NB4 (cell line): Measurements from ENCODE around the gene POLR3E.
A peak's percentile ranks its signal among the peaks of the same experiment; 100 is the strongest.

Experiments
- DNase-seq: peaks from one replicate; pipeline ENCODE4 v3.0.0; 2010; ENCODE audit warnings: low read depth
- H3K4me3 ChIP-seq: one replicate; pipeline ENCODE4 v1.5.1; 2011; ENCODE audit warnings: mild to moderate bottlenecking, low read depth, low read length, moderate library complexity
- MYC ChIP-seq: IDR thresholded peaks from 2 replicates; pipeline ENCODE4 v1.6.1; 2011; ENCODE audit warnings: low read depth, low read length
- POLR2A ChIP-seq: IDR thresholded peaks from 2 replicates; pipeline ENCODE4 v1.6.1; 2011; ENCODE audit warnings: mild to moderate bottlenecking; ENCODE audit not compliant: insufficient read length; ENCODE audit errors: extremely low read depth
- TF ChIP-seq, protein P1 (sequence below): IDR thresholded peaks from one replicate; pipeline ENCODE4 v1.5.1; 2012; ENCODE audit warnings: low read depth, low read length
- TF ChIP-seq, protein P2 (sequence below): IDR thresholded peaks from 2 replicates; pipeline ENCODE4 v1.6.1; 2011; ENCODE audit warnings: low read depth, low read length

POLR3E gene

GRCh38 chr16:22352140-22352539 lies 54.9 kb downstream of the POLR3E start:
- no peak for TF ChIP-seq POLR2A
- TF ChIP-seq, protein P1, sequence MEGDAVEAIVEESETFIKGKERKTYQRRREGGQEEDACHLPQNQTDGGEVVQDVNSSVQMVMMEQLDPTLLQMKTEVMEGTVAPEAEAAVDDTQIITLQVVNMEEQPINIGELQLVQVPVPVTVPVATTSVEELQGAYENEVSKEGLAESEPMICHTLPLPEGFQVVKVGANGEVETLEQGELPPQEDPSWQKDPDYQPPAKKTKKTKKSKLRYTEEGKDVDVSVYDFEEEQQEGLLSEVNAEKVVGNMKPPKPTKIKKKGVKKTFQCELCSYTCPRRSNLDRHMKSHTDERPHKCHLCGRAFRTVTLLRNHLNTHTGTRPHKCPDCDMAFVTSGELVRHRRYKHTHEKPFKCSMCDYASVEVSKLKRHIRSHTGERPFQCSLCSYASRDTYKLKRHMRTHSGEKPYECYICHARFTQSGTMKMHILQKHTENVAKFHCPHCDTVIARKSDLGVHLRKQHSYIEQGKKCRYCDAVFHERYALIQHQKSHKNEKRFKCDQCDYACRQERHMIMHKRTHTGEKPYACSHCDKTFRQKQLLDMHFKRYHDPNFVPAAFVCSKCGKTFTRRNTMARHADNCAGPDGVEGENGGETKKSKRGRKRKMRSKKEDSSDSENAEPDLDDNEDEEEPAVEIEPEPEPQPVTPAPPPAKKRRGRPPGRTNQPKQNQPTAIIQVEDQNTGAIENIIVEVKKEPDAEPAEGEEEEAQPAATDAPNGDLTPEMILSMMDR, result no peak
- TF ChIP-seq, protein P2, sequence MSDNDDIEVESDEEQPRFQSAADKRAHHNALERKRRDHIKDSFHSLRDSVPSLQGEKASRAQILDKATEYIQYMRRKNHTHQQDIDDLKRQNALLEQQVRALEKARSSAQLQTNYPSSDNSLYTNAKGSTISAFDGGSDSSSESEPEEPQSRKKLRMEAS, result no peak
- no peak for TF ChIP-seq MYC
- DNase-seq, result no peak

GRCh38 chr16:22352723-22353122 lies 55.5 kb downstream of the POLR3E start:
- TF ChIP-seq, protein P2, result peak; percentile 32; the same call in 1 of the 2 replicates
- TF ChIP-seq MYC, result no peak
- no peak overlapping the region for H3K4me3 ChIP-seq
- DNase-seq, result no peak

More at GRCh38 chr16:22352140-22352539, 54.9 kb downstream of the POLR3E start:
- no peak overlapping the region for H3K4me3 ChIP-seq

- TF ChIP-seq POLR2A, result no peak
- TF ChIP-seq, protein P1, result no peak
- TF ChIP-seq, protein P2, result peak; percentile 48
- DNase-seq, result peak; percentile 93
- H3K4me3 ChIP-seq, result no peak overlapping the region
These were observed 56.1 kb downstream of the POLR3E start for GRCh38 chr16:22353191-22353919.

DNA sequence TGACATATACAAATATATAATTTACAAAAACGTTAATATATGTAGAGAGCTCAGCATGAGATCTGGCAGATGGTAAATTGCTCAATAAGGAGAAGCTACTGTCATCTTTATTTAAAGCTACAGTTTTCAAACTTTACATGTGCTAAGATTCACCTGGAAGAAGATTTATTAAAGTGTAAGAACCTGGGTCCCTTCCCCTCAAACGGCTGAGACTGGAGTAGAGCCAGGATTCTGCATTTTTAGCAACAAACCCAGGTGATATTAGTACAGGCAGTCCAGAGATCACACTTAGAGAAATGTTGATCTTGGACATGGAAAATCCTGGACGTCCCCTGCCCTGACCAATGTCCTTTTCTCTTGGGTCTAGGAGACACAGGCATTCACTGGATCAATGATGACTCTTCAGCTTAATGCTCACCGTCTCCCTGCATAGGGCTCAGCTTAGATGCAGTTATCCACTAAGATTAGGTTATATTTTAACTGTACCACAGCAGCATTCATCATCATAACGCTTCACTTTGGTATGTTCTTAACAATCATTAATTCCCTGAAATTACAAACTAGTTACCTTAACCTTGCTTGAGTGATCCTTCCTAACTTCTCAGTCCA lies 56.8 kb downstream of the POLR3E start:
- no peak overlapping the region for H3K4me3 ChIP-seq
- TF ChIP-seq, protein P1, result no peak
- TF ChIP-seq POLR2A (no peak), MYC (no peak)
- no peak for DNase-seq

DNA sequence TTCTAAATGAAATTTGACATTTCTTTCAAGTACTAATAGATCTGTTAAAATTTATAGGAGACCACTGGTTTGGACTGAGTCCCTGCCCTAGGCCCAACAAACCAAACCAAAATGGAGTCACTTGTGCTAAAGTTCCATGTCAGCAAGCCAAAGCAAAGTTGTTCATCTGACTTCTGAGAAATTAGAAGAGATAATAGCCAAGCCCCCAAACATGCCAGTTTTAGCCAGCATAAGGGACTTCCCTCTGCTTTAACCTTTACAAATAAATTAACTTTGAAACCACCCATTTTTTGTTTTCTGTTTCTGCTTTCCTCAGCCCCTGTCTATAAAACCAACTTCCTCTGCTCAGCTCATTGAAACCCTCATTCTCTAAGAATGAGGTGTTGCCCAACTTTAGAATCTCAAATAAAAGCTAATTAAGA lies 58.3 kb downstream of the POLR3E start:
- peak; percentile 49 for DNase-seq
- no peak for TF ChIP-seq MYC
- TF ChIP-seq POLR2A, result no peak
- TF ChIP-seq, protein P2, result no peak
- no peak overlapping the region for H3K4me3 ChIP-seq

- TF ChIP-seq MYC, result no peak
- TF ChIP-seq, protein P2, result no peak
- TF ChIP-seq POLR2A, result no peak
- H3K4me3 ChIP-seq, result no peak overlapping the region
- DNase-seq, result no peak
These were observed 59.9 kb downstream of the POLR3E start for GRCh38 chr16:22356930-22357634.

GRCh38 chr16:22357635-22357971 lies 60.4 kb downstream of the POLR3E start:
- H3K4me3 ChIP-seq, result no peak overlapping the region
- TF ChIP-seq, protein P2, result no peak
- TF ChIP-seq MYC (no peak), POLR2A (no peak)
- TF ChIP-seq, protein P1, result no peak
- no peak for DNase-seq
